Right renal cortex interstitium (tissue), 3 donors: ENCODE results near the gene OR9Q2. TPM values are rescaled to one million over a fixed set of nuclear protein-coding genes. Genes with fewer than 3 reads are reported as not detected.
"Not testable (repeated sequence)": the region's sequence is repeated elsewhere in the genome, so short reads cannot be mapped to it uniquely, and the experiment has no call there.

Experiments used
- DNase-seq, 3 donors: peaks; one replicate each; pipeline ENCODE4 v3.0.0-alpha.2; 2013; ENCODE audit warnings: low read depth in 3 of 3, low spot score in 2 of 3
- polyA plus RNA-seq, 3 donors: library from polyadenylated mRNA; unstranded; fragments of 120-200 nt; gene quantifications; one replicate each; pipeline ENCODE4 v1.2.1, GENCODE V29; 2013; ENCODE audit not compliant: insufficient read length in 3 of 3

Gene OR9Q2
- polyA plus RNA-seq: not detected

- no peak for DNase-seq
Observed at GRCh38 chr11:58188770-58189169, at the start of gene OR9Q2. Gene OR9Q2, plus strand, starts transcription at chr11:58189070. Its CDS starts 1,421 bp downstream, at chr11:58190491.

DNA sequence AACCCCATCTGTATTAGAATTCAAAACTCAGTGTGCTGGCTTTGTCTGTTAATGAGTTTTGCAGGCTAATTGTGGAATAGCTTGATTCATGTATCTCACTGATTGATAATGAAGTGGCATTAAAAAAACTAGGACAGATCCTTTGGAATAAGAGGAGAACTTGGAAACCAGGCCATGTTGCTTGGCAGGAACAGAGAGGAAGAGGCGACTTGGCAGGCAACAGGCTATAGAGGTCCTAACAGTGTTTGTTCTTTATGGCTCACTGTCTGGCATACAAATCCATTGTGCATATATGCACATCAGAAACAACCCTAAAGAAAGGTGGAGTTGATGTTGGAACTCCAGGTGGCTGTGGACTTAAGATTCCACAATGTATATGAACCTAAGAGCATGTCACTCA, 46.1 kb upstream of the OR9Q2 start:
- no peak for DNase-seq

DNA sequence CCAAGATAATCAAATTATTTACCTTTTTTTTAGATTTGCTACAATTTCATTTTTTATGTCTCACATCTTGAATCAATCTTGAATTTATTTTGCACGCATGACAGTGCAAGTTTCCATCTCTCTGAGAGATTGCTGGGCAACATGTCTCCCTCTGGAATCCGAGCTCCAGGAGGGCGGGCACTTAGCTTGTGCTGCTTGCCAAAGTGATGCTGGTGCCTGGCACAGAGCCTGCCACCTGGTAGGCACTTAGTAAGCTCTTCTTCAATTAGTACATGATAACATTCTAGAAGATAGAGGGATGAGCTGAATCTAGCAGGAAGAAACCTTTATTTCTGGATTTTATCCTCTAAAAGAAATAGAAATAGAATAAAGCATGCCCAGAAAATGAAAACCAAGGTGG, 36.1 kb upstream of the OR9Q2 start:
- no peak for DNase-seq

- DNase-seq: no peak
Observed at GRCh38 chr11:58164389-58164788, 24.5 kb upstream of the OR9Q2 start.

GRCh38 chr11:58164990-58165389, 23.9 kb upstream of the OR9Q2 start:
- no peak for DNase-seq

- DNase-seq: no peak
Observed at GRCh38 chr11:58165504-58166106, 23.3 kb upstream of the OR9Q2 start.

DNA sequence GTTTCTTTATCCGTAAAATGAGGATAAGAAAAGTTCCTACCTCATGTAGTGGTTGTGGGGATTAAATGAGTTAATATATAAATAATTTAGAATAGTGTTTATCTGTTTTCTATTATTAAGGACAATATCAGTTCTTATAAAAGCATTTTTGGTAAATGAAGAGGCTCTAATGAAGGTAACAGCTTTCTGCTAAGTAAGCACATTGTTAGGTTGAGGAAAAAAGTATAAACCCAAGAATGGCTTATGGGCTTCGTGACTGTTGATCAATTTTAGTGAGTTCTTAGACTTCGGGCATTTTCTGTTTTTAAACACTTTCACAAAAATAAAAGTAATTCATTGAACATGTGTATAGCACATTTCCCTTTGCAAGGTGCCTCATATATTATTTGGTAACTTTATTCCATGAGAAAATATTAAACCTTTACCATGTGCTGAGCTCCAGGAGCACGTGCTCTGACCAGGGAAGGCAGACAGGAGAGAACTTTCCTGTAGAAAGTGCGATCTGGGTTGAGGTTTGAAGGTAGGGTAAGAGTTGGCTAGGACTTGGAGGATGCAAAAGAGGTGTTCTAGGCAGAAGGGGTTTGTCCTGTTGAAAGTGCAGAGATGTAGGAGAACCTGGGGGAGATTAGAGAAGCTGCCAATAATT, 11.3 kb upstream of the OR9Q2 start:
- no peak for DNase-seq

- DNase-seq: no peak
Observed at GRCh38 chr11:58178444-58178843, 10.4 kb upstream of the OR9Q2 start.

DNA sequence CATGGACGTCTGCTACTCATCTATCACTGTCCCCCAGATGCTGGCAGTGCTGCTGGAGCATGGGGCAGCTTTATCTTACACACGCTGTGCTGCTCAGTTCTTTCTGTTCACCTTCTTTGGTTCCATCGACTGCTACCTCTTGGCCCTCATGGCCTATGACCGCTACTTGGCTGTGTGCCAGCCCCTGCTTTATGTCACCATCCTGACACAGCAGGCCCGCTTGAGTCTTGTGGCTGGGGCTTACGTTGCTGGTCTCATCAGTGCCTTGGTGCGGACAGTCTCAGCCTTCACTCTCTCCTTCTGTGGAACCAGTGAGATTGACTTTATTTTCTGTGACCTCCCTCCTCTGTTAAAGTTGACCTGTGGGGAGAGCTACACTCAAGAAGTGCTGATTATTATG, 9.2 kb upstream of the OR9Q2 start:
- no peak for DNase-seq

GRCh38 chr11:58186938-58187337, 1.9 kb upstream of the OR9Q2 start:
- DNase-seq: no peak

GRCh38 chr11:58192229-58192628, 3.4 kb downstream of the OR9Q2 start:
- no peak for DNase-seq

- no peak for DNase-seq
Observed at GRCh38 chr11:58193391-58193790, 4.5 kb downstream of the OR9Q2 start.

DNA sequence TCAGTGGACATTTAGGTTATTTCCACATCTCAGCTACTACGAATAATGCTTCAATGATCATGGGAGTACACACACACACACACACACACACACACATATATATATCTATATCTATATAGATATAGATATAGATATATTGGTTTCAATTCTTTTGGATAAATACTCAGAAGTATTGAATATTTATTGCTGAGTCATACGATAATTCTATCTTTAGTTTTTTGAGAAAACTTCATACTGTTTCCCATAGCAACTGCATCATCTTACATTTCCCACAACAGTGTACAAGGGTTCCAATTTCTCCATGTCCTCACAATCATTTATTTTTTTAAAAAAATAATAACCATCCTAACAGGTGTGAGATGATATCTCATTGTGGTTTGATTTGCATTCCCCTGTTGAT, 7.1 kb downstream of the OR9Q2 start:
- no peak for DNase-seq

DNA sequence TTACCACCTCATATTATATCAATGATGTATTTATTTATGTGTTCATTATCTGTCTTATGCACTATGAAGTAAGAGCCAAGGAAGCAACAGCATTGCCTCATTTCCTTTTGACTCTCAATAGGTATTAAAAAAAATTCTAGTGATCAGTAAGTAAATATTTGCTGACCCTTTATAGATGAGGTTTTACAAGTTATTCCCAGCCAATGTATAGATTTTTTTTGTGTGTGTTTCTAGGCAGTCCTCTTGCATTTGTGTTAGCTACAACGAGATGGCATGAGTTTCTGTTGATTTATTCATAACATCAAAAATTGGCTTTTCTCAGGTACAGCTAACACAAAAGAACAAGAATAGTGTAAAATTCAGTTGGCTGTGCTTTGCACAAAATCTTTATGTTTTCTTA, 10.4 kb downstream of the OR9Q2 start:
- no peak for DNase-seq

DNA sequence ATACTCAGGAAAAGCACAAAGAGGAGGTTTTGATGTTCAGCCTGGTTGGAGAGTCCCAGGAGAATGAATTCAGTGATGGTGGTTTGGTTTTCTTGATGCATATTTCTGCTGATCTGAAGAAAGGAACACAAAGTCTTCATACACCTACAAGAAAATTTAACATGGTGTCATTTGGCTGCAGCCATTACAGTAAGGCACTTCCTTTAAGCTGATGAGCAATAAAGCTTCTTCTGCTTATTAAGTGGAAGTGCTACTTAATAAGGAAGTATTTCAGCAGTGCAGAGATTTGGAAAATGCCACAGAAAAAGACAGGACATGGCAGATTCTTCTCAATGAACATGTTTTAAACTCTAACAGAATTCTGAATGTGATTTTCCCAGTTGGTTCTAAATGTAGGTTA, 15.2 kb downstream of the OR9Q2 start, which contains the start of gene OR1S2:
OR1S2 (minus strand) TSS at position 101 of the 400 bp plus-strand sequence; CDS start at position 101, 0 bp downstream.
- DNase-seq: no peak

DNA sequence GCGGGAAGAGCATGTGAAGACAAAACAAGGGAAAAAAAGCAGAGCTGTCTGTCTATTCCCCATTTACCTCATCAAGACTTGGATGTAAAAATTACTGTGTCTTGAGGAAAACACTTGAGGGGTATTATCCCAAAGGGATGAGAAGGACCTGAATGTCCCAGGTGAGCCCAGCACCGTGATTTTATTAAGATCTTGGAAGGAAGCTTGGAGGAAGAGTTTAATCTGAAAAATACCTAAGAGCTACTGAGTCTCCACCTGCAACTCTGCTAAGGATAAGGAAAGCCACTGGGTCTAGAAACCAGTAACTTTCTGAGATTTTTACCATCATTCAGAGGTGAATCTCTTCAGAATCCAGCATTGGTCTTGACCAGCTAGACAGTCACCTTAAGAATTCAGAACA, 23.6 kb downstream of the OR9Q2 start, which contains the start of gene OR1S1:
OR1S1 (plus strand) TSS at position 301 of the 400 bp plus-strand sequence.
- not testable (repeated sequence) for DNase-seq

DNA sequence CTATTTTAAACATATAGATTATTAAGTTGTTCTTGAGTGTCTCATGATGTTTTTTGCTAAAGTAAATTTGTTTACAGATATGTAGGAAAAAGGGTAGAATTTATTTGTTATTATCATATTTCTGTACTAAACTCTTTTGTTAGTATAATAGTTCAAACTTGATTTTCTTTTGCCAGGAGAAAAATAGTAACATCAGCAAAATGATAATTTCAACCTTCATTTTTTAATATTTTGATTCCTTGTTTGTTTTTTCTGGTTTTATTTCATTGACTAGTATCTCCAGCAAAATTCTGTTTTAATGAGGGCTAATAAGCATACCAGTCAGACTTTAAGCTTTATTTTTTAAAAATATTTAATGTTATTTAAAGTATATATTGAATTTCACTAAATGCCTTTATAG, 27.6 kb downstream of the OR9Q2 start:
- DNase-seq: no peak

DNA sequence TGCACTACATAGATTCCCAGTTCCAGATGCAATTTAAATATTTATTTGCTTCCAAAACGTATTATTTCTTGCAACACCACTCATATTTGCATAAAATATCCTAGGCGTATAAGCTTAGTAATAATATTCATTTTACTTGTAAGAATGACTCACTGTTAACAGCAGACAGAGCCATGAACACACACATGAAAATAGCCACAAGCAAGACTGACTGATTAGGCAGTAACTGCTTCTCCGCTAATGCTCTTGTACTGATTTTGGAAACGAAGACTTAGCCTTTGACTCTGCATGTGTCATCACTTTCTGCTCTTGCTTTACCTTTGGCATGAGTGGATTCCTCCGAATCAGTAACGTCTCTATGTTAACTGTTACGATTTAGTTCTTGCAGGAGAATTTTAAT, 33.9 kb downstream of the OR9Q2 start:
- no peak for DNase-seq

DNA sequence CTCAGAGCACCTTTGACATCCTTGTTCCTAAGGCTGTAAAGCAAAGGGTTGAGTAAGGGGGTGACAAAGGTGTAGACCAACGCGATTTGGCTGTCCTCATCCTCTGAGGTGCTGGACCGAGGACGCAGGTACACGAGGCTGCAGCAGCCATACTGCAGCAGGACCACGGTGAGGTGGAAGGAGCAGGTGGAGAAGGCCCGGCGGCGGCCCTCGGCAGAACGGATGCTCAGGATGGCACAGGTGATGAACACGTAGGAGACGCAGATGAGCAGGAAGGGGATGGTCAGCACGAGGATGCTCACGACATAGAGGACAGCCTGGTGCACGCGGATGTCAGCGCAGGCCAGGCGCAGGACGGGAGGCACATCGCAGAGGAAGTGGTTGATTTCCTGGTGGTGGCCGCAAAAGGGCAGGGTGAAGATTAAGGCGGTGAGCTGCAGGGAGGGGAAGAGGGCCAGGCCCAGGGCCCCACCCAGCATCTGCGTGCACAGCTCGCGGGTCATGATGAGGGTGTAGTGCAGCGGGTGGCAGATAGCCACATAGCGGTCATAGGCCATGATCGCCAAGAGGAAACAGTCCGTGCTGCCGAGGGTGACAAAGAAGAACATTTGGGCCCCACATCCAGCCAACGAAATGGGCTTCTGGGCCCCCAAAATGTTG, 39.2 kb downstream of the OR9Q2 start:
- DNase-seq: no peak
